AG04449 (cell line): ENCODE data around the gene PDE11A.

Experiments
- CTCF ChIA-PET: fragments of 350-600 bp; formaldehyde crosslinking; extraction: SDS; loops from one replicate; lab custom pipeline; 2021; ENCODE audit warnings: antibody characterized with exemption; lab: Yijun Ruan, JAX
- POLR2A ChIA-PET: fragments of 400-600, 350-600 bp; formaldehyde crosslinking; extraction: SDS; loops from one replicate; lab custom pipeline; 2020; ENCODE audit warnings: antibody characterized with exemption, inconsistent platforms; lab: Yijun Ruan, JAX
- DNase-seq: peaks from one replicate; pipeline ENCODE4 v3.0.0-alpha.2; 2010; ENCODE audit warnings: low read depth, low spot score
- H3K4me3 ChIP-seq: 2 replicates; pipeline ENCODE4 v1.5.1; 2011; ENCODE audit warnings: low read depth, mild to moderate bottlenecking, control low read depth, low read length
- CTCF ChIP-seq: IDR thresholded peaks from one replicate; pipeline ENCODE4 v1.5.1; 2011; ENCODE audit warnings: mild to moderate bottlenecking, moderate library complexity, low read length, control low read depth, inconsistent platforms; ENCODE audit not compliant: insufficient read depth; ENCODE audit errors: missing control alignments

Gene PDE11A

GRCh38 chr2:177602611-177603164 lies 469.9 kb downstream of the PDE11A start:
- POLR2A ChIA-PET, result no interaction called here
- DNase-seq, result no peak
- CTCF ChIA-PET, result interaction anchor here (0.9 to 4.6 kb wide), 7 partner anchors 10 to 267 kb away, joined by 3 to 40 read pairs (median 6); no protein-coding TSS in a partner anchor
- no peak for TF ChIP-seq CTCF
- H3K4me3 ChIP-seq, result no peak overlapping the region

- ChIA-PET CTCF (interaction anchor here (2.6 to 4.6 kb wide), 2 partner anchors 112 to 265 kb away, joined by 9 to 40 read pairs; no protein-coding TSS in a partner anchor), POLR2A (no interaction called here)
- no peak for TF ChIP-seq CTCF
- no peak for DNase-seq
- no peak overlapping the region for H3K4me3 ChIP-seq
Observed at GRCh38 chr2:177600917-177601316, 471.7 kb downstream of the PDE11A start.

- POLR2A ChIA-PET, result no interaction called here
- H3K4me3 ChIP-seq, result no peak overlapping the region
- CTCF ChIA-PET, result interaction anchor here (2.6 kb wide), 1 partner anchor 264 kb away, joined by 9 read pairs; no protein-coding TSS in a partner anchor
- DNase-seq, result no peak
- TF ChIP-seq CTCF, result no peak
Observed at GRCh38 chr2:177599956-177600355, 472.6 kb downstream of the PDE11A start.

GRCh38 chr2:177599139-177599688 lies 473.4 kb downstream of the PDE11A start:
- H3K4me3 ChIP-seq, result no peak overlapping the region
- POLR2A ChIA-PET, result no interaction called here
- CTCF ChIA-PET, result interaction anchor here (1.4 kb wide), 1 partner anchor 109 kb away, joined by 3 read pairs; no protein-coding TSS in a partner anchor
- DNase-seq, result no peak
- no peak for TF ChIP-seq CTCF

- POLR2A ChIA-PET, result no interaction called here
Observed at GRCh38 chr2:177598326-177599138, 474.0 kb downstream of the PDE11A start.

More at GRCh38 chr2:177598326-177599138, 474.0 kb downstream of the PDE11A start:
- DNase-seq, result no peak
- no peak for TF ChIP-seq CTCF
- H3K4me3 ChIP-seq, result no peak overlapping the region
- CTCF ChIA-PET, result interaction anchor here (0.7 to 1.4 kb wide), 3 partner anchors 108 to 434 kb away, joined by 3 read pairs; no protein-coding TSS in a partner anchor
